ENCODE results near the gene MEGF11. TPM values are rescaled to one million over a fixed set of nuclear protein-coding genes. Genes with fewer than 3 reads are reported as not detected.

MEGF11 gene
- polyA plus RNA-seq, 2 of the 4 experiments (the other 2 are of a cell fraction): 0.25 to 0.31 TPM

- no peak for ATAC-seq
- no peak for TF ChIP-seq CHD2 (IDR thresholded peaks at IDR 0.05; ENCODE audit: low read length, partially characterized antibody)
- no peak for TF ChIP-seq CBX8 (IDR thresholded peaks at IDR 0.05)
- no peak for TF ChIP-seq NR3C1 (IDR thresholded peaks at IDR 0.05)
- TF ChIP-seq HMGXB4 (CRISPR knock-in tag; IDR thresholded peaks at IDR 0.05; ENCODE audit: borderline replicate concordance): no peak
- no peak for TF ChIP-seq FOSB (CRISPR knock-in tag; IDR thresholded peaks at IDR 0.05)
- TF ChIP-seq PBX3 (IDR thresholded peaks at IDR 0.05): no peak
- no peak for TF ChIP-seq ZFP36 (IDR thresholded peaks at IDR 0.05; ENCODE audit: borderline replicate concordance, partially characterized antibody)
- TF ChIP-seq SREBF2 (IDR thresholded peaks at IDR 0.05): no peak
- no peak for TF ChIP-seq CTCF (IDR thresholded peaks at IDR 0.05)
- TF ChIP-seq MAZ (IDR thresholded peaks at IDR 0.05; ENCODE audit: borderline replicate concordance, low read depth, low read length): no peak
- TF ChIP-seq FOXS1 (CRISPR knock-in tag; IDR thresholded peaks at IDR 0.05): no peak
- TF ChIP-seq REST (IDR thresholded peaks at IDR 0.05): no peak
- no peak for TF ChIP-seq BCL3 (IDR thresholded peaks at IDR 0.05)
- no peak for TF ChIP-seq NFE2L2 (conservative IDR thresholded peaks at IDR 0.05; ENCODE audit: low read length)
- TF ChIP-seq HOXA7 (CRISPR knock-in tag; IDR thresholded peaks at IDR 0.05): no peak
- no peak for TF ChIP-seq MAX (IDR thresholded peaks at IDR 0.05)
- no peak for TF ChIP-seq JUNB (IDR thresholded peaks at IDR 0.05)
- no peak for TF ChIP-seq BHLHE40 (IDR thresholded peaks at IDR 0.05; ENCODE audit: low read depth, low read length)
- Histone ChIP-seq H3K4me3 (no peak overlapping the region), H3K4me1 (no peaks in the 10 kb centered on the region; the same call in 2 of the 3 replicates), H3K9me3 (no peaks in the 10 kb centered on the region), H3K4me2 (no peak overlapping the region), H3K27ac (no peak overlapping the region)
- 8% methylated on average over 2 of the region's 2 CpGs for WGBS (ENCODE audit: missing lambda C conversion rate)
- POLR2A ChIA-PET: interaction anchor here (0.6 kb wide), 1 partner anchor 359 kb away, joined by 3 read pairs; no protein-coding TSS in a partner anchor
- CTCF ChIA-PET: interaction anchor here (0.6 to 7.0 kb wide), 23 partner anchors 9 to 330 kb away, joined by 3 to 50 read pairs (median 3); partner anchors contain the start of gene DIS3L
- no peak for DNase-seq (ENCODE audit: low read depth in 1 of 2, low spot score in 1 of 2)
- no peak for FAIRE-seq
Observed at GRCh38 chr15:65979837-65980236, 273.7 kb downstream of the MEGF11 start.
